Fibroblast of upper back skin (primary cell): Measurements from ENCODE around the gene DLG3.
A peak's percentile ranks its signal among the peaks of the same experiment; 100 is the strongest.

Source experiments
- DNase-seq: peaks from one replicate; pipeline ENCODE4 v3.0.0-alpha.2; 2013

Gene DLG3

DNA sequence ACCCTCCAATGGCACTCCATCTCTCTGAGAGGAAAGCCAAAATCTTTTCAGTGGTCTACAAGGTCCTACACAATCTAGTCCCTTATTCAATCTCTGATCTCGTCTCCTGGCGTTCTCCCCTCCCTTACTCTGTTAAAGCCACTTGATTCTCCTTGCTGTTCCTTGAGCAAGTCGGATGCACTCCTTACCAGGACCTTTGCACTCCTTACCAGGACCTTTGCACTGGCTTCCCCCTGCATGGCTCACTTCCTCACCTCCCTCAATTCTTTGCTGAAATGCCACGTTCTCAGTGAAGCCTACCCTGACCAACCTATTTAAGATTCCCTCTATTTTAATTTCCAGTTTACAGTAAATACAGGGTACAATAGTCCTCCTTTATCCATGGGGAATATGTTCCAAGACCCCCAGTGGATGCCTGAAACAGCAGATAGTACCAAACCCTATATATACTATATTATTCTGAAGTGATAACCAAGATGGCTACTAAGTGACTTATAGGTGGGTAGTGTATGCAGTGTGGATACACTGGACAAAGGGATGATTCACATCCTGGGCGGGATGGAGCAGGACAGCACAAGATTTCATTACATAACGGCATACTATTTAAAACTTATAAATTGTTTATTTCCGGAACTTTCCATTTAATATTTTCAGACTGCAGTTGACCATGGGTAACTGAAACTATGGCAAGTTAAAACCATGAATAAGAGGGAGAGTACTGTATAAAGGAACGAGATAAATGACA is 6.5 kb upstream of the DLG3 start:
- no peak for DNase-seq

DNA sequence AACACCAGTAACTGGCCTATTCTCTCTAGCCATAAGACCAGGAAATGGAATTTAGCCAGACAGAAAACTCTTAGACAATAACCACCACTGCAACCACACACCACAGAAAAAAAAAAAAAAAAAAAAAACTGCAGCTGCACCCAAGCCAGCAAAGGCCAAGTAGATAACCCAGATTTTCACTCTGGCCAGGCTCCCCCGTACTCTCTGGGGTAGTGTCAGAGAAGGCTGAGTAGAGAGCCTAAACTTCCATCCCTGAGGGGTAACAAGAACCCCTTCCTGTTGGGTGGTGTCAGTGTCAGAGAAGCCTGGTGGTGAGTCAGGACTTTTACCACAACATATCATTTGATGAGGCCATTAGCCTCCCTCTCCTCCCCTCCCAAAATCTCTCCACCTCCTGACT is 5.6 kb upstream of the DLG3 start:
- DNase-seq = peak; percentile 21

DNA sequence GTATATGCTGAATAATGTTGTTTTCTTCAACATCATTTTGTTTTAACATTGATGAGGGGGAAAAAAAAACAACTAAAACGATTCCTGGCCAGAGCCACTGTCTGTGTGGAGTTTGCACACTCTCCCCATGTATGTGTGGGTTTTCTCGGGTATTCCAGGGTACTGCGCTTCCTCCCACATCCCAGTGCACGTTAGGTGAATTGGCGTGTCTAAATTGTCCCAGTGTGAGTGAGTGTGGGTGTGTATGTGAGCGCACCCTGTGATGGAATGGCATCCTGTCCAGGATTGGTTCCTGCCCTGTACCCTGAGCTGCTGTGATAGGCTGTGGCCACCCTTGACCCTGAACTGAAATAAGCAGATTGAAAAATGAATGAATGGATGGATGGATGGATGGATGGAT is 2.4 kb upstream of the DLG3 start:
- DNase-seq = no peak

DNA sequence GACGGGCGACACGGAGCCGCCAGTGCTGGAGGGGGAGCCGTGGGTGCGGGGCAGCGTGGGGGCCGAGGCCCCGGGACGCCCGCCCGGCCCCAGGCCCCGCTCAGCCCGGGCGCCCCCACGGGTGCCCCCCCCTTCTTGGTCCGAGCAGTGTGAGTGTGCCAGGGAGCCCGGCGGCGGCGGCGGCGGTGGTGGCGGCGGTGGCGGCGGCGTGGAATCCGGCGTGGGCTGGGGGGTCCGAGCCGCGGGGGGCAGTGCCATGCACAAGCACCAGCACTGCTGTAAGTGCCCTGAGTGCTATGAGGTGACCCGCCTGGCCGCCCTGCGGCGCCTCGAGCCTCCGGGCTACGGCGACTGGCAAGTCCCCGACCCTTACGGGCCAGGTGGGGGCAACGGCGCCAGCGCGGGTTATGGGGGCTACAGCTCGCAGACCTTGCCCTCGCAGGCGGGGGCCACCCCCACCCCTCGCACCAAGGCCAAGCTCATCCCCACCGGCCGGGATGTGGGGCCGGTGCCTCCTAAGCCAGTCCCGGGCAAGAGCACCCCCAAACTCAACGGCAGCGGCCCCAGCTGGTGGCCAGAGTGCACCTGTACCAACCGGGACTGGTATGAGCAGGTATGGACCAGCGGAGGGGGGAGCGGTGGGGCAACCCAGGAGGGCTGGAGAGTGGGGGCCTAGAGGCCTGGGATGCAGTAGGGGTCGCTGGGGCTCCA is 466 bp downstream of the DLG3 start:
- DNase-seq = no peak

DNA sequence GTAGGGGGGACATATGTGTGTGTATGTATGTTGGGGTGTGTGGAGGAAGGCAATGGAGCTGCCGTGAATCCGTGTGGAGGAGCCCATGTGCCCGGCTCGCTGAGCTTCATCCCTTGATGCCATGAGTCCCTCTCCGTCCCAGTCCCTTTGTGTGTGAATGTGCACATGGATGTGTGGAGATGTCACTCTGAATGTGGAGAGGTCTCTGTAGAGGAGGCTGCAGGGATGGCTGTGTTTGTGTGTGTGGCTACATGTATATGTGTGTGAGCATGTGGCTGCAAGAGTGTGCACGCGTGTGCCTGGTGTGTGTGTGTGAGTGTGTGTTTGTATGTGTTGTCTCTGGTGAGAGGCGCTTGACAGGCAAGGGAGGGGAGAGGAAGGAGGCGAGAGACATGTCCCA is 1.3 kb downstream of the DLG3 start:
- DNase-seq = no peak

DNA sequence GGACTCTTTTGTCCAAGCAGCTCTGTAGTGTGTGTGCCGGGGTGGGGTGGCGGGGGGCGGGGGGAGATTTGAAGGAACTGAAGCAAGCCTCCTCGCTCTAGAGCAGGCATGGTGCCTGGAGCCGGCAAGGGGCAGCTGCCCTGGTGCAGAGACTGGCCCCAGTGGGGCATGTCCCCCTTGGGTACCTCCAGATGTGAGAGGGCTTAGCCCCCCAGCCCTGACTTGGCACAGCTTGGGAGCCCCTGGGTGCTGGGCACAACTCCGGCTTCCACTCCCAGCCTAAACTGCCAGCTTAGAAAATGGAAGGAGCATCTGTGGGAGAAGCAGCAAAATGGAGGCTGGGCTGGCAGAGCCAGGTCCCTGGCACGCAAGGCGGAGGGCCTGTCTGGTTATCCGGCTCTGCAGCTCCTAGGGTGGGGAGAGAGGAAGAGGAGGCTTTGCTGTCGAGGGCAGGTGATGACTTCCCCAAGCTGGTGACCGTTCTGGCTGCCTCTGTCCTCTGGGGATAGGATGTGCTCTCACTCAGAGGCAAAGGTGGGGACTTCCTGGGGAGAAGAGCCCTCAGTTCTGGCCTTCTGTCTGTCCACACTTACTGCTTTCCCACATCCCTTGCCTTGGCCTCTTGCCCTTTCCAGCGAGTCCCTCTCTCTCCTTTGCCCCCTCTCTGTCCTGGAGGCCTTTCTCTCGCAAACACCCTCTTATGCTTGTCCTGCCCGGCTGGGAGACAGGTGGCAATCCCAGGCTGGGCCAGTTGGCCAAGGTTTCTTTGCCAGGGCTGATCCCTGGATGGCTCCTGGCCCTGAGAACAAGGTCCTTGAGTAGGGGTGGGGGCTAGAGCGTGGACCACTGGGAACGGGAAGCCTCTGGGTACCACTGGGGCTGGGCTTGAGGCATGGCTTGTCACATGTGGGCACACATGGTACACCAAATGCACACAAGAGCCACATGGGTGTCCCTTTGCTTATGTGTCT is 2.0 kb downstream of the DLG3 start:
- DNase-seq = no peak

DNA sequence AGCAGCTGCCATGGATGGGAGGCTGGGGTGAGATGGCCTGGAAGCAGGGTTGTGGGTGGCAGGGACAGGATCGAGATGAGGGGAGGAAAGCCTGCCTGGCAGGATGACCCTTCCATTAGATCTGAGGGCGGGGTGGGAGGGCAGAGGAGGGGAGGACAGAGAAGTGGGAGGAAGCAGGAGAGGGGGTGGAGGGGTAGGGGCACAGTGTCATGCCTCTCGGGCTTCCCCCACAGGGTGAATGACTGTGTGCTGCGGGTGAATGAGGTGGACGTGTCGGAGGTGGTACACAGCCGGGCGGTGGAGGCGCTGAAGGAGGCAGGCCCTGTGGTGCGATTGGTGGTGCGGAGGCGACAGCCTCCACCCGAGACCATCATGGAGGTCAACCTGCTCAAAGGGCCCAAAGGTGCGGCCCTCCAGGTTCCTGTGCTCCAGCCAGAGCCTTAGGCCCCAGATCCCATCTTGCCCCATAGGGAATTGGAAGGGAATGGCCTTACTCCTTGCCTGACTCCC is 4.9 kb downstream of the DLG3 start:
- no peak for DNase-seq

DNA sequence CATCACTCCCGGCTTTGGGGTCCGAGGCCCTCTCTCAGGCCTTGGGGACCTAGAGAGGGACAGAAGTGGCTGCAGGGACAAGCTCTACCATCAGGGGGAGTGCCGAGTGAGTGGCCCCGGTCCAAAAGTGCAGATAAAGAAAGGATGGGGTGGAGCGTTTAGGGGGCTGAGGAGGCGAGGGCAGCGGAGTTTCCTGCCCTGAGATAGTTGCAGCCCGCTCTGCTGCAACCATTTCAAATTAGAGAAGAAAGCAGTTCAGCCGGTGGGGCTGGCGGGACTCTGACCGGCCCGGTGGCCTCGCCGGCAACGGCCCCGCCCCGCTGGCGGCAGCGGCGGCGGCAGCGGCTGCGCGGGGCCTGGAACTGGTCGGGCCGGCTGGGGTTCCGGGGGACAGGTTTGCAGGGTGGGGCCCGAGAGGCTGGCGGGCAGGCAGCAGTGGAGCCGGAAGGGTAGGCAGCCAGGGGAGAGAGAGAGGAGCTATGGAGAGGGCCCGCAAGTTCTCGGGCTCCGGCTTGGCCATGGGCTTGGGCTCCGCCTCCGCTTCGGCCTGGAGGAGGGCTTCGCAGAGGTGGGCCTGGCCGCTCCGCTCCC is 7.6 kb downstream of the DLG3 start:
- DNase-seq = peak; percentile 50

DNA sequence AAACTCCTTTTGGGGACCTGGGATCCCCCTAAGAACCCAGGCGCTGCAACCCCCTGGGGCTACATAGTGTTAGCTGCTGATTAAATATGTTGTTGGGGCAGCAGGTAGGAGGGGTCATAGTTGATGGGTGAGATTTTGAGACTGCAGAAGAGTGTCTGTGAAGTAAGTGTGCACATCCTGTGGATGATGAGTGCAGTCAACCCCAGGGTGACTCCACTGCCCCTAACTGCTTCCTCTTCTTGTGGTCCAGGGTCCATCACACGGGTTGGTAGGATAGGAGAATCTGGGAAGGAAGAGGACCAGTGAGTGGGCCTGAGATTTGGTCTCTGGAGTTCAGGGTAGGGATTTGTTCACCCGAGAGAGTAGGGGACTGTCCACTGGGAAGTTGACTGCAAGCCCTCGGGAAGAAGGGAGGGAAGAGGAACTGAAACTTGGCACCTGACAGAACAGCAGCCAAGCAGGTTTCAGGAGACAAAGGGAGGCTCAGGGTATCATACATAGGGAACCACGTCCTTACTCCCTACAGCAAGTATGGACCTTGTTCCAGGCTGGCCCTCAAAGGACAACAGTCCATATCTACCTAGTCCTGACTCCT is 8.5 kb downstream of the DLG3 start:
- no peak for DNase-seq

DNA sequence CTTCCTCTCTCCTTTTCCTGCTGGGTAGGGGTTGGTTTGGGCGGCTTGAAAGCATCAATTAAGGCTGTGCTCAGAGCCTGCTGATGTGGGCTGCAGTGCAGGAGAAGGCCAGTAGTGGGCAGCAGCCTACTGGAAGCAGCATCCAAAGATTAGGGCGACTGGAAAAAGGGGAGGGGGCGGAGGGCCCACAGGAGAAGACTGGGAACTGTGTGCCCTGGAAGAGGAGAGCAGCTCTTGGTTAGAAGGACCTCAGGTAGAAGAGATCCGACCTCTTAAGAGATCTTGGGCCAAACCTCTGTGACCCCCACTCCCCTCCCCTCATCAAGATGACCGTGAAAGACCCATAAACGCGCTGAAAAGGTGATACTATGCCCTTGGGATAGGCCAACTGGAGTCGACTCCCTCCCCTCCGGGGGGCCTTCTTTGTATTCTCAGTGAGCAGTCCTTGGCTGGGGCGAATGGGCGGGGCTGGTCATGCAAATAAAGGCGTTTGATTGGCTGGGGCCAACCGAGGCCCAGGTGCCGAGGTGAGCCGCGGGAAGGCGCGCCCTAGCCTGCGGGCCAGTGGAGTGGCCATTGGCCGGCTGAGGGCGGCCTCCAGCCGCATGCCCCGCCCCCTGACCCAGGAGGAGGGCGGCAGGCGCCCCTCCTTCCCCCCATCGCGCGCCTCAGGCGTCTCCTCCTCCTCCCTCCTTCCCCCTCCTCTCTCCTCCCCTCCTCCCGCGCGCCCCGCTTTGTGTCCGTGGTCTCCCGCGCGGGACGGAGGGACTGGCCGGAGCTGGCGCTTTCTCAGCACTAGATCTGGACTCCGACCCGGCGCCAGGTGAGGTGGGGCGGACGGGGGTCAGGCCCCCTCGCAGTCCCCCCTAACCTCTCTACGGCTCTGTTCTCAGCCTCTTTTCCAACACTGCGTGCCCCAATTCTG is 10.1 kb downstream of the DLG3 start:
- peak; percentile 55 for DNase-seq

DNA sequence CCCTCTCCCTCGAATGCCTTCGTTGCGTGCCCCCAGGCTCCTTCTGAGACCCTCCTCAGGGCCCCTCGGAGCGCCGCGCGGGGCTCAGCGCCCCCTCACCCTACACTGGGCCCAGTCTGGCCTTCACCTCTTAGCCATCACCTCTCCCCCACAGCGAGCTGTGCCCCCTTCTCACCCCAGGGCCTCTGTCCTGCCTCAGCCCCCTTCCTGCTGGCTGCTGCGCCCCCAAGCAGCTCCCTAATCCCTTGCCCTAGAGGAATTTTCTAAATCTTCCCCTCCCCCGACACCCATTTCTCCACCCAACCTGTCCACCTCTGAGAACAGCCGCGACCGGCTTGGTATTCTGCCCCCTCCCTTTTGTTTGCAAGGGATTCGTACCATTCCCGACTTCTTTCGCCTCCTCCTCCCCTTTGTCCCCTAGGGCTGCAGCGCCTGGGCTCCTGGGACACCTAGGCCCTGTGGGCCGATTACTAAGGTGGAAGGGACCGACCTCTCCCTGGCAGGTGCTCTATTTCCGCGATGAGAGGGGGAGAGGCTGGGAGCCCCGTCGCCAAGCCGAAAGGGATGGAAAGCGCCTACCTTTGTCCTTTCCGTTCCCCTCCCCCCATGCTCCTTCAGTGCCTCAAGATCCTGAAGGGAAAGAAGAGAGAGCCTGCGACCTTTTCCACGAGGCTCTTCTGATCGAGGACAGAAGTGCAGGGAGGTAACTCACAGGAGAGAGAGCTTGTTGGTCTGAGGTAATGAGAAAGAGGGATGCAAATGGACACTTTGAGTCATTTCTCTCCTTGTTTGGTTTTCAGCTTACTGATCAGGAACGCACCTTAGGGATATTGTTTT is 10.9 kb downstream of the DLG3 start:
- DNase-seq = no peak

DNA sequence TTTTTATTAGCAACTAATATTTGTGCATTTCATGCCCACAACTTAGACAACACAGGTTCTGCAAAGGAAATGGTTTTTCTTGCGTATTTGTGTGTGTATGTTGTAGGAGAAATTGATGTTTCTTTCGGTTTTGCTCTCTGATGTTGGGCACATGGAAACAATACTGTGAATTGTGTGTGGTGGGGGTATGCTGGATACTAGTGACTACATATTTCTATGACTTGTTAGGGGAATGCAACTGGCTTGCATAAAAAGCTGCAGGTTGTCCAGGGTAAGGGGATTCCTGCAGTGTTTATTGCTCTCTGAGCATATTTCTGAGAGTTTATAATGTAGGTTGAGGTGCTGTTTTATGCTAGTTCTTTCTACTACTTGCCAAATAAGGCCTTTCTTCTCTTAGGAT is 11.6 kb downstream of the DLG3 start:
- no peak for DNase-seq

DNA sequence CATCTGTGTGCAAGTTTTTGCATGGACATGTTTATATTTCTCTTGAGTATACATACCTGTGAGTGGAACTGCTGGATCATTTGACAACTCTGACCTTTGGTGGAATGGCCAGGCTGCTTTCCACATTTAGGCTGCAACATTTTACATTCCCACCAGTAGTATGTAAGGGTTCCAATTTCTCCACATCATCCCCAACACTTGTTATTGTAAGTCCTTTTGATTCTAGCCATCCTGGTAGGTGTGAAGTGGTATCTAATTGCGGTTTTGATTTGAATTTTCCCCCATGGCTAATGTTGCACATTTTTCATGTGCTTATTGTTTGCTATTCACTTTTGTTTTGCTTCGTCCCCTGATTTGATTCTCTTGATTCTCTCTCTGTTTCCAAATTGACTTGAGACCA is 16.4 kb downstream of the DLG3 start:
- DNase-seq = no peak

DNA sequence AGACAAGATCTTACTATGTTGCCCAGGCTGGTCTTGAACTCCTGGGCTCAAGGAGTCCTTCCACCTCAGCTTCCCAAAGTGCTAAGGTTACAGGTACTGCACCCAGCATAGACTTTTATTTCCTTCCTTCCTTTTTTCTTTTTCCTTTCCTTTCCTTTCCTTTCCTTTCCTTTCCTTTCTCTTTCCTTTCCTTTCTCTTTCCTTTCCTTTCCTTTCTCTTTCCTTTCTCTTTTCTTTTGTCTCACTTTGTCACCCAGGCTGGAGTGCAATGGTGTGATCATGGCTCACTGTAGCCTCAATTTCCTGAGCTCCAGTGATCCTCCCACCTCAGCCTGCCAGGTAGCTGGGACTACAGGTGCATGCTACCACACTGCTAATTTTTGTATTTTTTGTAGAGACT is 19.4 kb downstream of the DLG3 start:
- no peak for DNase-seq

DNA sequence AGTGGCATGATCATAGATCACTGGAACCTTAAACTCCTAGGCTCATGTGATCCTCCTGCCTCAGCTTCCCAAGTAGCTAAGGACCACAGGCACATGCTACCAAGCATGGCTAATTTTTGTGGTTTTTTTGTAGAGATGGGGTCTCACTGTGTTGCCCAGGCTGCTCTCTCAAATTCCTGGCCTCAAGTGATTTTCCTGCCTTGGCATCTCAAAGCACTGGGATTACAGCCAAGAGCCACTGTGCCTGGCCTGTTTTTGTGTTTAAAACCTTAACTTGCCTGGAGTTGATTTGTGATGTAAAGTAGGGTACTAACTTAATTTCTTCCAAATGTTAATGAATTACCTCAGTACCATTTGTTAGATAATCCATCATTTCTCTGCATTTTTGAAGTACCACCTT is 22.3 kb downstream of the DLG3 start:
- DNase-seq = no peak

DNA sequence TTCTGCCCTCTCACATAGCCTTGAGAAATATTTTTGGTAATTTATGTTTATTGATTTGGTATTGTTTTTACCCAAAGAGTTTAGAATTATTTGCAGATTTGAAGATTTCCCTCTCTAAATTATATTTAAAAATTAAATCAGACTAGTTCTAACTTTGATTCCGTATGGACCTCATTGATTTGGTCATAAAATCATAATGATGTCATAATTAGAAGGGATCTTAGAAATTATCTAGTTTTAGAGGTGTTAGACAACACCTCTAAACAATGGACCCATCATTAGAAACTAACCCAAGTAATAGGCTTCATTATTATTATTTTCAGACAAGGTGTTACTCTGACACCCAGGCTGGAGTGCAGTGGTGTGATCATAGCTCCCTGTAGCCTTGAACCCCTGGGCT is 24.1 kb downstream of the DLG3 start:
- no peak for DNase-seq

DNA sequence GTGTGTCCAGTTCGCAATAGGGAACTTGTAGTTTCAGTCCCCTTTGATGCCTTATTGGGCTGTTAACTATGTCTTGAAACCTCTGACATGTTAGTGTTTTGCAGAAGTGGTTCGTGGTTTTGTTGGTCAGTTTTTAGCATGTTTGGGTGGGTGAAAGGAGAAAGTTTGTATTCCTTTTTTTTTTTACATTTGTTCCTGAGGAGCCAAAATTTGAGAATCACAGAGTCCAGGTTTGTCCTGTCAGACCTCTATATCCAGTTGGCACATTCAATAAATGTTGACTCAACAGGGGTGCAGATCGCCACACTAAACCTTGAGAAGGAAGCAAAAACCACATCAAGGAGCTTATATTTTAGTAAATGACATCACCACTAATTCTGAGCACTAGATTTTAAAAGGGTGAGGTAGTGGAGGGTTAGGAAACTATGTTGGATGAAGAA is 26.2 kb downstream of the DLG3 start:
- DNase-seq = peak; percentile 6

DNA sequence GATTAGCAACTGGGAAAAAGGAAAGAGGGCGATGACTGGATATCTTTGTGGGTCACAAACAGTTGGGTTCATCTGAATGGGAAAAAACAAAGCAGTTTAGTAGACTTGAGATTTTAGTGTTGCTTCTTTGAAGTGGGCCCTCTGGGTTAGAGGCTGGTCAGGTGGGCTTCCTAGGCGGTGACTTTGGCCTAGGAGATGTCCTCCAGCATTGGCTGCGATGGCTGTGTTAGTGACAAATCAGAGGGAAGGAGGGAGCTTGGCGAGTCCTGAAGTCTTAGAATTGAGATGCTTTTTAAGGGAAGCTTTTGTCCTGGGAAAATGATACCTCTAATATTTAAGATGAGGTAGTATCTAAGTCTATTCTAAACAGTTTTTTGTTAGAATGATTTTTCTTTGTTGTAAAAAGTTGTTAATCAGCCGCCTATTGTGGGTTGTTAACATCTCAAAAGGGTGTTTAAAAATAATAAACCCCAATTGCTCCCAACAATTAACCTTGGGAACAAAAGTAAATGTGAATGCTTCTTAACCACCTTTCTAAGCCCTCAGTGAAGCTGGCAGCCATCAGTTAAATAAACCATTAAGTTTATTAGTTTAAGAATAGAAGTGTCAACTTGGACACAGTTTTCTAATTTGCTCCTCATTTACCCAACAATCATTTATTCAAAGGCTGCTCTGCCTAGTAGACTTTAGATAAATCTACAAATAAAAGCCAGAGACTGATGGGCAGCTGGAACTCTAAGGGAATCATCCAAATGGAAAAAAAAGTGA is 31.7 kb downstream of the DLG3 start:
- no peak for DNase-seq

DNA sequence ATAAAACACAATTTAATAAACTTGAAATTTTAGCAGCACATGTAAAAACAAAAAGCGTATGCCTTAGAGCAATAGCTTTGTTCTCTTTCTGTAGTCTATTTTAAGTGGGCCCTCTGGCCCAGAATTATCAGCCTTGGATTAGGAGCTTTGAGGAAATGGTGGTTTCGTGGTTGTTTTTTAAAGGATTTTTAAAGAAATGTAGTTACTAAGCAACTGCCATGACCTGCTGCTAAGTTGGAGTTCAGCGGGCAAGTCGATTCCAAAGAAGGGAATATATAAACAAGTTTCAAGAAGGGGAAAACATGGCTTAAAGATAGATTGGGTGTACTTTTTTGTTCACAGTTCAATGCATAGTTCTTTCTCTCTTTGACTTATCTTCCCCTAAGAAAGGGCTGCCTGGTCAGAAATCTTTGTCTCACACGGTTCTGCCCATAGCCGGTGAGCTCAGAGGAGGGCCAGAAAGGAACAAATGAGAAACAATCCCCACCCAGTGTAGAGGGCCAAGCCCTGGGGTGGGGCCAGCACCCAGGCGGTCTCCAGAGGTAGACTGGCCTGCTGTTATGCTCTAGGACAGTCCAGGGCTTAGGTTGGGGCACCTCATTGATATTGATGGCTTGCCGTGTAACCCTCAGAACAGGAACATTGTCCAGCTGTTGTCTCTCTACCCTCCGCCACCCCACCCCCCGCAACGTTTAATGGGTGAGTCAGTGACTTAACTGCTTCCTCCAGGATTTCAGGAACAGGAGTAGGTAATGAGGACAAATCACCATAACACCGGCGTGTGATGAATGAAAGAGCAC is 32.5 kb downstream of the DLG3 start:
- peak; percentile 56 for DNase-seq
